Activated CD4-positive, CD25-positive, alpha-beta regulatory T cell treated with anti-CD3 and anti-CD28 coated beads, Interleukin-2, amount 50 U/mL, for 72 hours (primary cell): ENCODE results near the gene POC1B.

Source experiments
- DNase-seq: peaks from one replicate; pipeline ENCODE4 v3.0.0; 2021

POC1B gene

GRCh38 chr12:89417246-89417977 lies 108.4 kb downstream of the POC1B start:
- no peak for DNase-seq

- no peak for DNase-seq
These were observed 109.6 kb downstream of the POC1B start for GRCh38 chr12:89416049-89416792.

GRCh38 chr12:89414851-89415250 lies 111.0 kb downstream of the POC1B start:
- DNase-seq: no peak

- no peak for DNase-seq
These were observed 111.5 kb downstream of the POC1B start for GRCh38 chr12:89414322-89414721.

- no peak for DNase-seq
These were observed 112.6 kb downstream of the POC1B start for GRCh38 chr12:89413234-89413633.

- DNase-seq: no peak
These were observed 113.2 kb downstream of the POC1B start for GRCh38 chr12:89412665-89413064.

GRCh38 chr12:89411846-89412245 lies 114.0 kb downstream of the POC1B start:
- no peak for DNase-seq

GRCh38 chr12:89411234-89411633 lies 114.6 kb downstream of the POC1B start:
- DNase-seq: no peak

GRCh38 chr12:89405626-89406345 lies 120.1 kb downstream of the POC1B start:
- no peak for DNase-seq

GRCh38 chr12:89401433-89402058 lies 124.3 kb downstream of the POC1B start:
- no peak for DNase-seq

GRCh38 chr12:89400415-89400814 lies 125.4 kb downstream of the POC1B start:
- no peak for DNase-seq

- DNase-seq: no peak
These were observed 130.1 kb downstream of the POC1B start for GRCh38 chr12:89395712-89396111.

- no peak for DNase-seq
These were observed 132.2 kb downstream of the POC1B start for GRCh38 chr12:89393551-89394121.

- DNase-seq: no peak
These were observed 133.5 kb downstream of the POC1B start for GRCh38 chr12:89392391-89392790.

- no peak for DNase-seq
These were observed 134.0 kb downstream of the POC1B start for GRCh38 chr12:89391726-89392336.

- no peak for DNase-seq
These were observed 134.8 kb downstream of the POC1B start for GRCh38 chr12:89390802-89391673.

GRCh38 chr12:89389755-89390661 lies 135.8 kb downstream of the POC1B start:
- DNase-seq: no peak

- no peak for DNase-seq
These were observed 139.7 kb downstream of the POC1B start for GRCh38 chr12:89386138-89386537.

GRCh38 chr12:89384807-89385206 lies 141.0 kb downstream of the POC1B start:
- no peak for DNase-seq

- DNase-seq: no peak
These were observed 141.6 kb downstream of the POC1B start for GRCh38 chr12:89384050-89384758.
